CD4-positive, alpha-beta T cell treated with Interleukin-12 subunit alpha and Interleukin-12 subunit beta, for 1 hour (primary cell): ENCODE measurements around the gene IFI35.
"Not testable (repeated sequence)": the region's sequence is repeated elsewhere in the genome, so short reads cannot be mapped to it uniquely, and the experiment has no call there.

Experiments
- DNase-seq: peaks from one replicate; pipeline ENCODE4 v3.0.0-alpha.2; 2020

Gene IFI35

GRCh38 chr17:43024407-43025289 is 18.1 kb downstream of the IFI35 start, which contains the start of gene RND2:
Gene RND2, plus strand, starts transcription at chr17:43025231. Its CDS starts 117 bp downstream, at chr17:43025348.
- peak; percentile 87 for DNase-seq

GRCh38 chr17:43025290-43025657 is 18.7 kb downstream of the IFI35 start:
- DNase-seq, result no peak

GRCh38 chr17:43025766-43026537 is 19.4 kb downstream of the IFI35 start:
- no peak for DNase-seq

GRCh38 chr17:43026595-43026994 is 20.0 kb downstream of the IFI35 start:
- DNase-seq, result no peak

DNA sequence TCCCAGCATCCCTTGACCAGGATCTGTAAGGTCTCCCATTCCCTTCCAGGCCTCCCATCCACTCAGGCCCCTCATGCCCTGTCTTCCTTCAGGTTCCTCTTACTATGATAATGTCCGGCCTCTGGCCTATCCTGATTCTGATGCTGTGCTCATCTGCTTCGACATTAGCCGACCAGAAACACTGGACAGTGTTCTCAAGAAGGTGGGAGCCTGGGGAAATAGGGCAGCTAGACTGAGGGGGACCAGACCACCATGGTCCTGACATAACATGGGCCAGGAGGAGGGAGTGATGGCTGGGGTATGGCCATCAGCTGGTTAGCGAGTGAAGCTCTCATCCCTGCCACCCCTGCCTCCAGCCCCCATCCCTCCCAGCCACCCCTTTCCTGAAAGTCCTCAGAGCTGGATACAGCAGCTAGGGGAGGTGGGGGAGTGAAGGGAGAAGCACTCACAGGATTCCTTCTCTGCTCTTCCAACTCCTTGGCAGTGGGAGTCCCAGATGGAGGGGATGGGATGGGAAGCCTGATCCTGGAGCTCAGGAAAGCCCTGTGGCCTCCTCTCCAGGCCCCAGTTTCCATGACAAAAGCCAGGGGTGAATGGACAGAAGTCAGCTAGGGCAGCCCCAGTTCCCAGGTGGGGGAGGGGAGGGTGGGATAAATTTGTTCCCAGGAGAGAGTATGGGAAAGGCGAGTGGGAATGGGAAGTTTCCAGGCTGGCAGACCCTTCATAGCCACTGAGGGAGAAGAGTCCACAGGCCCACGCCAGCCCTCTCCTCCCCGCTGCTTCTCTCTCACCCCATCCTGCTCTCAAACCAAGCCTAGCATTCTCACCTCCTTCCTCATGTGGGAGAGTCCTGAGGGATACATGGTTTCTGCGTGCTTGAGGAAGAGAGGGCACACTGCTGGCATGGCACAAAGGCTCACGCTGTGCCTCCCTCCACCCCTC is 20.8 kb downstream of the IFI35 start:
- DNase-seq, result no peak

DNA sequence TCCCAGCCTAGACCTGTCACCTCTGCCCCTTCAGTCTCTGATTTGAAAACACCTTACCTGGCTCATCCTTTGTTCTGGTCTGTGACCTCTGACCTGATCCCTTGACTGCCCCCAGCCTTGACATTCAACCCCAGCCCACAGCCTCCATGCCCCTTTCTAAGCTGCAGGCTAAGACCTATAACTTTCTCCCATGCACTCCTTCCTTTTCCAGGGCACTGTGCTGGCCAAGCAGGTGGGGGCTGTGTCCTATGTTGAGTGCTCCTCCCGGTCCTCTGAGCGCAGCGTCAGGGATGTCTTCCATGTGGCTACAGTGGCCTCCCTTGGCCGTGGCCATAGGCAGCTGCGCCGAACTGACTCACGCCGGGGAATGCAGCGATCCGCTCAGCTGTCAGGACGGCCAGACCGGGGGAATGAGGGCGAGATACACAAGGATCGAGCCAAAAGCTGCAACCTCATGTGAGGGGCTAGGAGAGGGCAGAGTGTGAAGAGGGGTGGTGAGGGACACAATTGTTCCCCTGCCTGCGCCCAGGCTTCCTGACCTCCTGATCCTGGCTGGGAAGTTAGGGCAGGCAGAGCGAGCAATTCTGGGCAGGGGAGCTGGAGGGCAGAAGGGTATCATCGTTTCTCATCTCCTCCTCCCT is 21.8 kb downstream of the IFI35 start:
- DNase-seq, result no peak

DNA sequence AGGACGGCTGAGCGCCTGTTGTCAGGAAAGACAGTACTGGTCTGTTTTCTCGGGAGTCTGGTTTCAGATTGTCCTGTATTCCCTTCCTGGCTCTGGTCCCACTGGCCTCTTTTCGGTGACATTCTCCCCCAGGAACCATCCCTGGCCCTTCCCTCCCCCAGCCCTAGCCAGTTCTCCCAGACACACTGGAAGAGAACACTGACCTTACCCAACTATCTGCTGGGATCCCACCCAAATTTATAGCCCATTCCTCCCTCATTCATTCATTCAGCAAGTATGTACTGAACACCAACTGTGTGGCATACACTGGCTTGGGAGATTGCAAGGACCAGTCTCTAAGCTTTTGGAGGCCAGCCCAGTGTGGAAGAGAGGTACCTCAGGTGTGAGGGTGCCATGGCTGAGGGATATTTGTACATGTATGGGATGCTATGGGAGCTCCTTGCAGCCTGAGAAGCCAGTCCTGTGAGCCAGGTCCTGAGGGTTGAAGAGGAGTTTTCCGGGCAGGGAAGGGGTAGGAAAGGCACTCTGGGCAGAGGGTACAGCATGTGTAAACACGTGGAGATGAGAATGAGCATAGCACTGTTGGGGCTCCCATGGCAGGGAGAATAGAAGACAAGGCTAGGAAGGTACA is 23.7 kb downstream of the IFI35 start:
- no peak for DNase-seq

GRCh38 chr17:43031666-43032065 is 25.1 kb downstream of the IFI35 start:
- no peak for DNase-seq

GRCh38 chr17:43033948-43034881 is 27.6 kb downstream of the IFI35 start:
- DNase-seq, result no peak

GRCh38 chr17:43034894-43035293 is 28.3 kb downstream of the IFI35 start:
- no peak for DNase-seq

DNA sequence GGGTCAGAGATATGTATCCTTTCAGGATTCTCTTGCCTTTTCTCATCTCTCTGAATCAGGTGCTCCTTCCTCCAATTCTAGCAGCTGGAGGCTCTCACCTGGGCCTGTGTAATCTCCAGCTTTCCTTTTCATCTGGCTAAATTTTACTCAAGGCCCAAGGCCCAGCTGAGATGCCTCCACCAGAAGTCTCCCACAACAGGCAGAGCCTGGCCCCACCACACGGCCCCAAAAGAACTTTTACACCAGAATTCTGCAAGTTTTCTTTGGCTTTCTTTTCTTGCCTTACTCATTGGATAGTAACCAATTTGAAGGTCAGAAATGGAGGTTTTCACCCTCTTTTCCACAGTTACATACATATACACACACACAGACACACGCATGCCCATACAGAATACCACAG is 33.1 kb downstream of the IFI35 start:
- DNase-seq, result no peak

GRCh38 chr17:43040655-43041054 is 34.1 kb downstream of the IFI35 start:
- DNase-seq, result no peak

GRCh38 chr17:43042025-43042628 is 35.5 kb downstream of the IFI35 start:
- no peak for DNase-seq

DNA sequence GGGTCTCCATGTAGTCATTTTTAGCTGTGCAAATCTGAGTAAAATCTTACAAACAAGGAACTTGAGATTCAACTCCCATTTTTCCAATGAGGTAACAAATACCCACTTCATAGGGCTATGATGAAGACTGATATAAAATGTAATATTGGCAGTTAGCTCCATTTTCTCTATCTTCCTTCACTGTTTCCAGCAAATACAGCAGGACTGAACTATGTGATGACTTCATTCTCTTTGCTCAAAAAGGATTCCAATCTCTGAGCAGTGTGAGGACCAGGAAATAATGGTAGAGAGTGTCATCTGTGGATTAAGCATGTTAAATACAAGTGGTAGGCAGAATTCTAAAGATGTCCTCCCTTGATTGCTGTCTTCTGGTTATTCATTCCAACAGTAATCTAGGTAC is 36.7 kb downstream of the IFI35 start:
- DNase-seq, result no peak

GRCh38 chr17:43044024-43044423 is 37.4 kb downstream of the IFI35 start:
- DNase-seq, result no peak

- no peak for DNase-seq
These were observed 45.4 kb downstream of the IFI35 start for GRCh38 chr17:43051969-43052368.

DNA sequence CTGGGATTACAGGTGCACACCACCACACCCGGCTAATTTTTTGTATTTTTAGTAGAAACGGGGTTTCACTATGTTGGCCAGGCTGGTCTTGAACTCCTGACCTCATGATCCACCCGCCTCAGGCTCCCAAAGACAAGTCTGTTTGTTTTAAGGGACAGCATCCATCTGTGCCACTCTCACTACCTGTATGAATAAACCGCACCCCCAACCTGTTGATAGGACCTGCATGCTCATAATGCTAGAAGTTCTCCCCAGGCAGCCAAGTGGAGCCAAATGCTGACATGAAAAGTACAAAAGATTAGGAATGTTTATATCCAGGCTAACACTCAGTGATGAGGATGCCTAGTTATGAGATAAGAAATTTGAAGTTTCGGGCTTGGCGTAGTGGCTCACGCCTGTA is 46.4 kb downstream of the IFI35 start:
- not testable (repeated sequence) for DNase-seq

- no peak for DNase-seq
These were observed 49.5 kb downstream of the IFI35 start for GRCh38 chr17:43056051-43056450.

DNA sequence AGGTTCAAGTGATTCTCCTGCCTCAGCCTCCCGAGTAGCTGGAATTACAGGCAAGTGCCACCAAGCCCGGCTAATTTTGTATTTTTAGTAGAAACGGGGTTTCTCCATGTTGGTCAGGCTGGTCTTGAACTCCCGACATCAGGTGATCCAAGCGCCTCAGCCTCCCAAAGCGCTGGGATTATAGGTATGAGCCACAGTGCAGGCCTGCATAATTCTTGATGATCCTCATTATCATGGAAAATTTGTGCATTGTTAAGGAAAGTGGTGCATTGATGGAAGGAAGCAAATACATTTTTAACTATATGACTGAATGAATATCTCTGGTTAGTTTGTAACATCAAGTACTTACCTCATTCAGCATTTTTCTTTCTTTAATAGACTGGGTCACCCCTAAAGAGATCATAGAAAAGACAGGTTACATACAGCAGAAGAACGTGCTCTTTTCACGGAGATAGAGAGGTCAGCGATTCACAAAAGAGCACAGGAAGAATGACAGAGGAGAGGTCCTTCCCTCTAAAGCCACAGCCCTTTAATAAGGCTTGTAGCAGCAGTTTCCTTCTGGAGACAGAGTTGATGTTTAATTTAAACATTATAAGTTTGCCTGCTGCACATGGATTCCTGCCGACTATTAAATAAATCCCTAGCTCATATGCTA is 56.5 kb downstream of the IFI35 start:
- no peak for DNase-seq
